CD4-positive, alpha-beta T cell treated with Interleukin-15 for 4 hours (primary cell): ENCODE measurements around the gene ATRNL1.

Source experiments
- DNase-seq: peaks from one replicate; pipeline ENCODE4 v3.0.0-alpha.2; 2020; ENCODE audit warnings: low spot score

The ATRNL1 gene

GRCh38 chr10:115903207-115903606, 810.0 kb downstream of the ATRNL1 start:
- no peak for DNase-seq

DNA sequence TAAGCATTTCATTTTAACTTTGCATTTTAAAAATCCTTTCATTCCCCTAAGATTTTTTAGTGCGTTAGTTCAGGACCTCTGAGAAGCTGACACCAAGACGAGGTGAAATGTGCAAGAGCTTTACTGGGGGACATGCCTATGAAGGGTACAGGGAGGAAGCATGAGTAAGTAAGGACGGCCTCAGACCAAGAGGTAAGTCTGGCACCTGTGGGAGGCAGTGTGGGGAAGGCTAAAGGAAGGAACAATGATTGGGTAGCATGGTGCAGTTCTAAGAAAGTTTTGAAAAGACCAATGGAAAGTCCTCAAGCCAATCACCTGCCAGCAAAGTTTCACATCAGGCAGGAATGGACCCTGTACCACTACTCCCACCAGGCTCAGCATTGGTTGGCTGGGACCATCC, 810.7 kb downstream of the ATRNL1 start:
- no peak for DNase-seq

GRCh38 chr10:115909037-115909436, 815.9 kb downstream of the ATRNL1 start:
- no peak for DNase-seq

- no peak for DNase-seq
Measured at GRCh38 chr10:115909962-115910731, 817.0 kb downstream of the ATRNL1 start.

GRCh38 chr10:115914475-115914874, 821.3 kb downstream of the ATRNL1 start:
- no peak for DNase-seq

DNA sequence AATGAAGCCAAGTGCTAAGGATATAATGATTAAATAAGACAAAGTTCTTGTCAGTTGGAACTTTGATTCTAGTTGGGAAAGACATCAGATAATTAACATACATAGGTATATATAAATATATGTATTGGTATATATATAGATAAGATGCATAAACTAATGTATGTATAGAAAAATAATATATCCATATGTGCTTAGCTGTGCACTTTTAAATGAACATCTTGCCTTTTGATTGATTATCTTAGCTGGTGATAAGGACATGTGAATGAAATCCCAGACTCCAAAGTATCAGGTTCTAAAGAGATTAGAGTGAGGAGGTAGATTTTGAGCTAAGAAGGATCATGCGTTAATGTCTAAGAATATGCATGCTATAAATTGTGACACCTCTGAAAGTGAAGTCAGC, 822.3 kb downstream of the ATRNL1 start:
- DNase-seq, result no peak

DNA sequence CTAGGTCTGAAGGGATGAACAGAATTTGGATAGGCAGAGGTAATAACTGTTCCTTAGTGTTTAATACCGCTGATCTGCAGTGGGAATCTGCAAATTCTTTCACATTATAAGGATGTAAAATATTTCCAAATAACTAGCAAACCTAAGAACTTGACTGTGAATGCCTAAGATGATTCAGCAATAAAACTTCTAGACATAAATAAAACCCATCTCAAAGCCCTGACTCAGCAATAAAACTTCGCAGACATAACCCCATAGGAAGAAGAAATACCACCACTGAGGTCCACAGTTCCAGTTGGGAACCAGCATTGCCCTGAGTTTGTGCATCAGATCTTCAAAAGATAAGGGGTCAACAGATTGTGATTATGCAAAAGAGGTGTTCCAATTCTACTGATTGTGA, 825.6 kb downstream of the ATRNL1 start:
- no peak for DNase-seq

GRCh38 chr10:115921795-115922194, 828.6 kb downstream of the ATRNL1 start:
- DNase-seq, result no peak

DNA sequence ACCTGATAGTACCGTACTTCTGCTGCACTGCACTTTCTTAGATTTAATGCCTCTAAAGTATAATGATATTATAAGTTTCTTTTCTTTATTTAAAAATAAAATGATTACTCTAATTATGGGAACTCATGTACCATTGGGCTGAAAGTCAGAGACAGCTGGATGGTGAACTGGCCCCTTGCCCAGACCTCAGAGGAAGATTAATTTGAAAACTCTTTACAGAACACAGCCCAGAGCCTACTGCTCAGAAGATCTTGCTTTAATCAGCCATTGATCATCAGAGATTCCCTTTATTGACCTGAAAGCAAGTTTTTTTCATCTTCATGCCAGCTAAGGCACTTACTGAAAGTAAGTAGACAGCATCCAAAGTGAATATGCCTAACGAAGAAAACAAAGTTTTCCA, 838.1 kb downstream of the ATRNL1 start:
- DNase-seq, result no peak

GRCh38 chr10:115932099-115932498, 838.9 kb downstream of the ATRNL1 start:
- no peak for DNase-seq

GRCh38 chr10:115933098-115933497, 839.9 kb downstream of the ATRNL1 start:
- DNase-seq, result no peak

- no peak for DNase-seq
Measured at GRCh38 chr10:115935731-115936130, 842.6 kb downstream of the ATRNL1 start.

DNA sequence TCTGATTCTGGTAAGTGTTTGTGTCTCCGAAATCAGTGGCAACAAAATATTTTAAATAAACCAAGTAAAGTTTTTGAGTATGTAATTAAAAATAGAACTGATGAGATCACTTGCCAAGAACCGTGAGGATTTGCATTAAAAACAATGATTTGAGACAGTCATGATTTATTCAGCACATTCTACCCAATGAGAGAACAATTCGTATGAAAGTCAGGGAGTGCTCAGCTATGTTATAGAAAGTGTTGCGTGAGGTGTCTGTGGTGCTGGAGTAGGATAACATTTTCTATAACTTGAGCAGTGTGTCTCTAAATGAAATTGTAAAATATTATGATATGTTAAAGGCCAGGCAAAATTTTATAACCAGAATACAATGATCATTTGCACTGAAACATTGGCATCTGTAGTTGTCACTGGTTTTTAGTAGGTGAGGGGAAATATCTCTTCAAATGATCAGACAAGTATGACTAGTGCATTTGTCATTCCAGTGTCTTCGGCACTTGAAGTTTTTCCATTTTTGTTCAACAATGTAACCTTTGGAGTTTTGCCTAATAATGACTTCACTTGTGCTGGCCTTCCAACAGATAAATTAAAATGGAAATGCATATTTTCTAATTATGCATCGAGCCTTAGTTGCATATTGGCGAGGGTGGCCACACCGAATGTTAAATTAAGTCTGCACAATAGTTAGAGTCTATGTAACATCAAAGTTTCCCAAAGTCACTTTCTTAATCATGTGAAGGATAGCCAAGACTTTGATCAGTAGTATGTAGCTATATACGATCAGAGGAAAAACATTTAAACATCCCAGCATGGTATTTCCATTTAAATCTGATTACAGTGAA, 844.0 kb downstream of the ATRNL1 start:
- no peak for DNase-seq

GRCh38 chr10:115937768-115938056, 844.5 kb downstream of the ATRNL1 start:
- DNase-seq, result no peak

- DNase-seq, result no peak
Measured at GRCh38 chr10:115939101-115939854, 846.1 kb downstream of the ATRNL1 start.

GRCh38 chr10:115941361-115941771, 848.2 kb downstream of the ATRNL1 start:
- no peak for DNase-seq

DNA sequence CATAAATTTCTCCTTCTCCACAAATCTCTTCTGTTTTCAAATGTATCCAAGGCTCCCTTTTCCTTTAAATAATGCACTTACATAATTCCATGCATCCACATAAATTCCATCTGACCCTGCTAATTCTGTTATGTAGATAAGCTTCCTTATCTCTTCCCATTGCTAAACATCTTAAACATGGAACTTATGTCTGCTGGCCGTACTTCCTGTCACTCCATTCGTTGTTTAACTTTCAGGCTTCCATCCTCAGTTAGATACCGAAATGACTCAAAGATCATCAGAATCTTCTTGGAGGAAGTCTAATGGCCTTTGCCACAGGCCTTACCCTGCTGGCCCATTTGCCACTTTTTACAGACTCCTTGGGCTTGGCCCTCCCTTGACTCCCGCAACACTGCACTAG, 848.9 kb downstream of the ATRNL1 start:
- DNase-seq, result no peak

DNA sequence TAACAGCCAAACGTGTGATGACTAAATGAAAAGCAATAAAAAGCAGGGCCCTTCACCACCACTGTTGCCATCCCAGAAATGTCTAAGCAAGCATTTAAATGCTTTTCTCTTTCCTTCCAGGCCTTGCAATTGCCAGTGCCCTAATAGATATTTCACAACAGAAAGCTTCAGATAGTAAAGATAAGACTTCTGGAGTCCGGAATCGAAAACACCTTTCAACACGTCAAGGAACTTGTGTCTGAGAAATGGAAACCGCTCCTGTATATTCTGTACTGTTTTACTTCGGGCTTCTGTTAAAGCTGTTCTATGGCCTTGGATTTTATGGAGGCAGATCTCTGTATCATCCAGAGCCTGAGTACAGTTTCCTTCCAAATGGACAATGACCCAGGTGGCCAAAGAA, 851.4 kb downstream of the ATRNL1 start:
- DNase-seq, result no peak

DNA sequence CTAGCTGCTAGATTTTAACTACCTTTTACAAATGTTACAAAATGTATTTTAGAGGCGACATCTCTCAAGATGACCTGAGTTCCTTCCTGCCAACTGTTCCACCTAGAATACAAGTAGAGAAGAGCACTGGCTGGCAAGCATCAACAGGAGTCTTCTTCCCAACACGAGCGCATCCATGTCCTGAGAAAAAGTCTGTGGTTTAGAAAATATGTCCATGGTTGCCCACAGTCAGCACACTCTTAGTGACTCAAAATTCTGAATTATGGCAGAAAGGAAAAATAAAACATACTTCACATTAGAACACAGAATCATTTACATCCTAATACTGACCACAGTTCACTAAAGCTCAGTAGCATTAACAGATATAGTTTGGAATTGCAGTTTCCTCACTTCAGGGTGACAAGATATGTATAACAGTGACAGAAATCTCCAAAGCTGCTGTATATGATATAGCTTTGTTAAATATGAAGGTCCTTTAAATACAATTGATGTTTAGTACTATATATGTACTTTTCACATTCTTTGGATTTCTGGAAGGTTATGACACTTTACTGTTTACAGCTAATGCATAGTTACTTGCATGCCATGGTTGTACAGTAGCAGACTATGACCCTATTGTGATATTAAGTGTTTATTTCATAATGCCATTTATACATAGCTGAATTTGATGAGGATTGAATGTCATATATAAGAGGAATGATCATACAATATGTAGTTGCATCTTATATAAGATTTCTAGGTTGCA, 852.7 kb downstream of the ATRNL1 start:
- DNase-seq, result no peak

- DNase-seq, result no peak
Measured at GRCh38 chr10:115947104-115947503, 853.9 kb downstream of the ATRNL1 start.

DNA sequence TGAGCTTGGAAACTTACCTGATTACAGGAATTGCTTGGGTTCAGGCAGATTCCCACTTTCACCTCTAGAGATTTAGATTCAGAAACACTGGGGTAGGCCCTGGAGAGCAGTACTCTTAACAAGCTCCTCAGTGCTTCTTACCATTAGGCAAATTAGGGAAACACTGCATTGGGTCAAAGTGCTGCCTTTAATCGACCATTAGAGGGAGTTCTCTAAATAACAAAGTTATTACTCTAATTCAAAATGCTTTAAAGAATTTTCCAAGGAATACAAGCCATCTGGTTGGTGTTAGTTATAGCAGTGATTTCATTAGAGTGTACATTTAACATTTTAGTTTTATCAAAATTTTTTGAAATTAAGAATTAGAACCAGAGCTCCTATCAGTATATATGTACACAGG, 855.3 kb downstream of the ATRNL1 start:
- no peak for DNase-seq

DNA sequence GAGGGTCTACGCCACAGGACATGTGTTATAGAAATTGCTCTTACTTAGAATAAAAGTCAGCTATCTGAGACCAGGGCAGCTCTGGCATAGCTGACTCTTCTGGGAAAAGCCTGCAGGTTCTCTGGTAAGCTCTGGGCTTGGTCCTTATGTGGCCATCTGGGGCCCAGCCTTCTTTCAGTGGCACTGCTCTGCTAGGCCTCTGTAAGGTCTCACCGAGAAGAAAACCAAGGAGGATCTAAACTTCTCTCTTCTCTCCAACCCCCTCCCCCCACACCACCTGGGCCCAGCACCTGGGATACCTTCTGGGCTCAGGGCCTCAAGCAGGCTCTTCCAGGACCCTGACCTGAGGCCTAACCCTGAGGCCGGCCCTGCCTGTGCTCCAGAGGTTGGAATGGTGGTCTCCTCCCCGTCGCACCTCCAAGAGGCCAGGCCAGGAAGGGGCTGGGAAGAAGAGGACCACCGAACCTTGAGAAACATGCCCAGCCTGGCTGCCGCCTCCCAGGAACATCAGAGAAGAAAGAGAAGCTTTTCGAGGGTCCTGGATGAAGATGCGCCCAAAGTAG, 856.2 kb downstream of the ATRNL1 start:
- no peak for DNase-seq
